HG03103 (cell line): ENCODE results near the gene TTC7B.

ENCODE experiments used
- ATAC-seq: cut with Tn5 transposase; IDR thresholded peaks from one replicate; pipeline ENCODE4 v1.9.1; 2021; ENCODE audit warnings: low read depth; ENCODE audit not compliant: unreplicated experiment

TTC7B gene

DNA sequence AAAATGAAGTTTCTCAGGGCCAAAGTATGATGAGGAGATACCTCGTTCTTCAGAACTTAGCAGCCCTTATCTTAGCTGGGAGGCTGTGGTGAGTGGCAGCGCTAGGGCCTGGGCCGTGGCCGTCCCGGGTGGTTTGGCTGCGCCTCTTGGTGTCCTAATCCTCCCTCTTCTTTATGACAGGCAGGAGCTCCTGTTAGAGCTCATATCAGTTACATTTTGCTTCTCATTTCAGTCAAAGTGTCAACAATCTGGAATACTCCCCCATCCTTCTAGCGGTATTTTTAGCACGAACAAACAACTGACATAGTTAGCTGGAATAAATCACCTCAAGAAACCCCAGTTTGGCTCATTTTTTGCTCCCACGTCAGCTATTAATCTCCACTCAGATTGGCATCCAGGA, 188.8 kb downstream of the TTC7B start:
- ATAC-seq, result no peak

DNA sequence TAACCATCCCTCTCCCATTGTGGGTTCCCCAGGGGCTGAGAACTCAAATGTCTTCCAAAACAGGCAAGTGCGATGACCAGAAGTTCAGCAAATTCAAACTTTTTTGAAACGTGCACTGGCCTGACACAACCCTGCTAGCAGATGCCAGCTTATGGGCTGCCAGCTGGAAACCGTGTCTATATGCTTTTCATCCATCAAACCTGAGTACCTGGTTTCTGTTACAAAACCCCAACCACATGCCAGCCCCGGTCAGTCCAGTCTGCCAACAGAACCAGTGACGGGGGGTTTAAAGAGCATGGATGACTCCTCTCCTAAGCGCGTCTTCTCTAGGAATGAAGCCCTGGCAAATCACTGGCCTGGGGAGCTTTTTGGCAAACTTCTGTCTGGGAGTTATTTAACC, 189.7 kb downstream of the TTC7B start:
- ATAC-seq, result no peak

DNA sequence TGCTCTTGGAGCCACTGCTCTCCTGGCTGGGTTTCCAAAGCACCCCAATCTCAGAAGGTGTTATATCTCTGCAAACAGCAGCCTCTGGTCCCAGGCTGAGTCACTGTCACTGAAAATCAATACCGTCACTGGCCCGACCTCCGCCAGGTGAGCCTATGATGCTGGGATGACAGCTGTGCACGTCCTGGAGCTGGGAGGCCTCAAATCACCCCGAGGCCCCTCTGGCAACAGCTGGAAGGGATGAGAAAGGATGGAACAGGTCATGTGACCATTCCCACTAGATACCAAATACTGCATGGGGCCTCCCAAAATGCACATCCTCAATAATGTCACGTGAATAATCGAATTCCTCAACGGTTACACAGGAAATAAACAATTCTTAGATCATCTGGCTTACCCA, 190.8 kb downstream of the TTC7B start:
- ATAC-seq, result no peak

DNA sequence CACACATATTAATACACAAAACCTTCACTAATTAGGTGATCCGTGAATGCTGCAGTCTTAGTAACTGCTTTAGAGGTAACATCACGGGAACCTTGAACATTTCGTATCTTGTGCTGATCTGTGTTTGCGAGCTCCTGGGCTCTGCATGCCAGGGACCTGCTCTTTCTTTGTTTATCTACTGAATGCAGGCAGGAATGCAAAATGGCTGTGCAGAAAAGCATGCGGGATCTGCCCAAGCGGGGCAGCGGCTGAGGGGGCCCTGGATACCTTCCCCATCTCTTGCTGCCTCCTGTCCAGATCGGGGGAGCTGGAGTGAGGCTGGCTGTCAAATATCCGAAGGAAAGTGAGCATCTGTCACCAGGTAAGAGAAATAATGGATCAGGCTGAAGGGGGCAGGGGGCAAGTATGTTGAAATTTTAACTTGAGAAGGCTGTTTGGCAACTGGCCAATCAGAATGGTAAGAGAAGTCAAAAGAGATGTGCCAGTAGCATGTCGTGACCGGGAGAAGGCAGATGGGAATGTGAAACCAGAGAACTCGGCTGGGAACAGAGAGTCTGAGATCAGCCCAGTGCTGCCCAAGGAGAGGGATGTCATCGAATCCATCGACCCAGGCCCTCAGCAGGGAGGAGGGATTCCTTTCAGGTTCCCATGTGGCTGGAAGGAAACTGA, 191.4 kb downstream of the TTC7B start:
- ATAC-seq, result no peak

DNA sequence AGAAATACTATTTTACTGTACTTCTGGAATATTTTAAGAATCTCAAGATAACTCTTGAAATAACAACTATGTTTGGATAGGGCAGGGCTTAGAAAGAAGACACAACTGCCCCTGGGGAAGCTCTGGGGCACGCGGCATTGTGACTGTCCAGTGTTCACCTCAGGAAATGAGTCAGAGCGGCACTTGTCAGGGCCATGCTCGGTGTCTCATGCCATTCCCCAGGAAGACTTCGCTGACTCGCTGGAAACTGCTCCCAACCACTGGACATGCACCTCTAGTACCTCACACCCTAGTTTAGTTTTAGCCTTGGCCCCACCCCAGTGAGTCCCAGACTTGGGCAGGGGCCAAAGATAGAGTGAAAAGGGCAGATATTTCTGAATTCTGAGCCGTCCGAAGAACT, 192.0 kb downstream of the TTC7B start:
- no peak for ATAC-seq

DNA sequence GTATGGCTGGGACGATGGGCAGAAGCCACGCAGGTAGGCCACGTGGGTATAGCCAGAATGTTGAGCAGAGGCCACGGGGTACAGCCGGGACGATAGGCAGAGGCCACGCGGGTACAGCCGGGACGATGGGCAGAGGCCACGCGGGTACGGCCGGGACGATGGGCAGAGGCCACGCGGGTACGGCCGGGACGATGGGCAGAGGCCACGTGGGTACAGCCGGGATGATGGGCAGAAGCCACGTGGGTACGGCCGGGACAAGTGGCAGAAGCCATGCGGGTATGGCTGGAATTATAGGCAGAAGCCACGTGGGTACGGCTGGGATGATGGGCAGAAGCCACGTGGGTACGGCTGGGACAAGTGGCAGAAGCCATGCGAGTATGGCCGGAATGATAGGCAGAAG, 195.0 kb downstream of the TTC7B start:
- no peak for ATAC-seq

DNA sequence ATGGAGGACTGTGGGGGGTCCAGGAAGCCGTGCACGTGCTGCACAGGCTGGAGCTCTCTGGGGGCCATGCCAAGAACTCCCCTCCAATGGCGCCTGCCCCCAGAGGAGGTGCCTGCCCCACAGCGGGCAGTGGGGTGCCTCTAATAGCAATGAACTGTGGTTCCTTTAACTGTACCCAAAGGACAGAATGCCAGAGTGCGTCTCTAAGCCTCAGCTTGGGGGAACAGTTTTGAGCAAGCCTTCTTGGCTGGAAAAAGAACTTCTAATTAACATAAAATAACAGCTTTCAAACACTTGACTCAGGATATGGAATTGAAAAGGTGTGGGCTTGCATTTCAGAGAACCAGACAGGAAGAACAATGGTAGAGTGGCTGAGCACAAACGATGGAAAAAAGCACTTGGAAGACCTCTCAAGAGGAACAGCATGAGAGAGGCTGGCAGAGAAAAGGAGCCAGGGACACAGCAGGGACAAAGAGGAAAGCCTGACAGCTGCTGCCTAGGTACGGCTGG, 195.6 kb downstream of the TTC7B start:
- no peak for ATAC-seq

DNA sequence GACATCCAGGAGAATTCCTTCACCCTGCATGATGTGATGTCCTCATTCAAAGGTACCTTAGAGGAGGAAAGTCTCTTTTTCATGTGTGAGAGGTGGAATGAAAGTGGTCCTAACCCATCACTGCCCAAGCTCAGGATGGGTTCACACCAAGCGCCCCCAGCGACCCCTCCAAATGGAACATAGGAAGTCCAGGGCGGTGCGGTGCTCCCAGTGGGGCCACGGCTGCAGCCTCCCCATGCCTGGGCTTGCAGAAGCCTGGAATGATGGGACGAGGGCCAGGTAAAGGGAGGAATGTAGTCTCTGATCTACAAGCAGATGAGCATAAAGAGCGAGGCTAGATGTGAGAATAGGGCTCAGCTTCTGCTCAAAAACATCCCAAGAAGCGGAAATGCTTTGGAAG, 196.3 kb downstream of the TTC7B start:
- no peak for ATAC-seq

DNA sequence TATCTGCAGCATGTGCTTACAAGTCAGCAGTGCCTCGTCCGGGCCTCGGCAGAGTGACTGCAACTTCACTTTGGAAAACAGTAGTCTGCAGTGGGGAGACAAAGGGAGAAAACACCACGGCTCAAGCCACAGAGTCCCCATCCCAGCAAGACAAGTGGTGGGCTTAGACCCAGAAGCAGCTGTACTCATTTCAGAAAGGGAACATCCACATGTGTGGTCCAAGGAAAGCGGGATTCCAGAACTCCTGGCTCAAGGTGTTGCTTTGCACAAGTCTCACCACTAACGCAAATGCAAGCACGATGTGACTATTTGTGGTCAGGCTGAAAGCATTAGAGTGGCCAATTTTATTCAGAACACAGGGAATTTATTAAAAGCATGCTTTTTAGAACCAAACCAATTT, 198.3 kb downstream of the TTC7B start:
- ATAC-seq, result no peak

DNA sequence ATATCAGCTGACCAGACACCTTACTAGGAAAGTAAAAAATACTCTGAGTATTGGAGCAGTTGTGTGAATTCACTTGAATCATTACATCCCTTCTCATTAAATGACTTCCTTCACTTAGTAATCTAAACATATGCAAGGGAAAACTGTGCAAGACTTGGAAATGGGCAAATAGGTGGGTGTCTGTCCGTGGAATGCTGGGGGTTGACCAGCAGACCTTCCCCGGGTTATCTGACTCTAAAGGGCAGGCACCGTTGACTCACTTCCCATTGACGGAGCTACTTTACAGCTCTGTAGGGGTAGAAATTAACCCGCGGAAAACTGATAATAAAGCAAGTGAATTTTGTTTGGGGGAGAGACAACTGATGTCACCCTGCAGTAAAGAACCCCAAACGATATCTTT, 199.3 kb downstream of the TTC7B start:
- no peak for ATAC-seq

DNA sequence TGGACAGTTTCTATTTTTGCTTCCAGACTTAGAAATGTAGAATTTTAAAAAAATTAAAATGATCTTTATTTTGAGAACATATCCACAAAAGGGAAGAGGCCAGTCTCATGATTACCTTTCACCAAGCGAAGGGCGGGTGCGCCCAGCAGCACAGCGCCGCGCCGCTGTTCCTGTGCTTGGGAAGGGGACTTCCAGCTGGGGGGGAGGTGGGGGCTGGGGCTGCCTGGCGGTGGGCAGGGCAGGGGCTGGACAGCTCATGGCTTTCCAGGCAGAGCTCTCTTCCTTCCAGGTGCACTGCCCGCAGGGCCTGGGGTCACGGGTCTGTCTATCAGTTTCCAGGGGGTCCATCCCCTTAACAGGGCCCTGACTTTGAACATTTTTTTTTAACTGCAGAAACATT, 199.9 kb downstream of the TTC7B start:
- ATAC-seq, result no peak

DNA sequence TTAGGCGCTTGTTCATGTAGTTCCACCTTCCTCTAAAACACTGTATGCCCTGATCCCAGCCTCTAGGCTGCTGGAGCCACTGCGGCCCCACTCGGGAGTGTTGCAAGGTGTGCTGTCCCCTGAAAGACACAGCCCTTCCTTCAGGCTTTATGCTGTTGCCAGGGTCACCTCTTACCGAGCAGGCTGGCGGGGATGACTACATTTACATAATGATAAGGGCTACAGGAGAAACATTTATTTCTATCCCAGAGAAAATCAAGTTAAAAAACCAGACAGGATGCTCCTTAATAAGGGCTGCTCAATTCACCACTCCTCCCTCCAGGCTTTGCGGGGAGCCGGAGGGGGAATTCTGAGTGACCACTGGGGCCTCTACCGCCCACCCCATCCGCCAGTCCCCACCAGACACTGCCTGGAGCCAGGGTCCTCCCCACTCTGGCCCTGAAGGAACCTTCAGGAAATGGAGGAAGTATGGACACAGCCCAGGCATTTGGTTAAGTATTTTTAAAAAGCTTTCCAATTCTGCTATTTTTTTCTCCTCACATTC, 200.6 kb downstream of the TTC7B start:
- no peak for ATAC-seq

DNA sequence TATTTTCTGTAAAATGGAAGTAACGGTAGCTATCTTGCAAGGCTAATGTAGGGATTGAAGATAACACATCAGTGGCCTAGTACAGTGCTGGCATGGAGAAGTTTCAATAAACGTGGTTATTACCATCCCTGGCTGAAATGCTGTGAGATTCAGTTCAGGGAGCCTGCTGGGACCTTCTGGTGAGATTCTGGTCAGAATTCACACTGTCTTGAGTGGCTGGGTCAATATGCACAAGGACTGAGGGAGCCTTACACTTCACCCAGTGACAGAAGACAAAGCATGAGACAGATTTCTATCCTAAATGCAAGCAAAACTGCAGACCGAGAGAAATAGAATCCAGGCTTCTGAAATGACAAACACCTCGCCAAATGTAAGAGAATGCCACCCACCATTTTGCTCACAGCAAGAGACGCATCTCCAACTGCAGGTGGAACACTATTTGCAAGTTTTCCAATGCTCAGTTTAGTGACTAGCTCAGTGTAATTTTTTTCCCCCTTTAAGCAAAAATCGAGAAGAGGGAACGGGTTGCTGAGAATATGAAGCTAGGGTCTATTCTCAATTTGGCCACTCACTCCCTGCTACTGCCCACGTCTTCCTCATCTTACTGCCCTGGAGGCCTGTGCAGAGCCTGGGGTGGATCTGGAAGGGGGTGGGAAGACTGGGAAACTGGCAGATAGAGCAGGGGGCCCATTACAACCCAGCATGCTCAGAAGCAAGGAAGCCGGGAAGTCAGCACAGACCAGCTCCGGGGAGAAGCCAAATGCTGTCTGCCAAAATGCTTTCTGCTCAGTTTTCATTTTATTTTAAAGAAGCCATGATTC, 201.3 kb downstream of the TTC7B start:
- ATAC-seq, result no peak

DNA sequence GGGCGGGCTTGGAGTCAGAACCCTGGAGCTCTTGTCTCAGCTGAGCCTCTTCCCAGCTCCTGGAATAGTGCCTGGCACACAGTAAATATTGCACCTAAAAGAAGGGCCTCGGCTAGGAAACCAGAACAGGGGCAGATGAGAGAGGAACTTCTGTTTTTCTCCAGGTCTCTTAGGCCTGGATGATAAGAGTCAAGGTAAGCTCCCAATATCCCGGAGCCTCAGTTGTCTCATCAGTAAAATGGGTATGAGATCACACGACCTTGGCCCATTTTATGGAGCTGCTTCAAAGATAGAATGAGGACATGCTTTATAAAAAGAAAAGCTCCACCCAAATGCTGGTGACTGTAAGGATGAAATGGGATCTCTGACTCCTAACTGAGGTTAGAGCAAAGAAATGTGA, 202.2 kb downstream of the TTC7B start:
- ATAC-seq, result no peak

DNA sequence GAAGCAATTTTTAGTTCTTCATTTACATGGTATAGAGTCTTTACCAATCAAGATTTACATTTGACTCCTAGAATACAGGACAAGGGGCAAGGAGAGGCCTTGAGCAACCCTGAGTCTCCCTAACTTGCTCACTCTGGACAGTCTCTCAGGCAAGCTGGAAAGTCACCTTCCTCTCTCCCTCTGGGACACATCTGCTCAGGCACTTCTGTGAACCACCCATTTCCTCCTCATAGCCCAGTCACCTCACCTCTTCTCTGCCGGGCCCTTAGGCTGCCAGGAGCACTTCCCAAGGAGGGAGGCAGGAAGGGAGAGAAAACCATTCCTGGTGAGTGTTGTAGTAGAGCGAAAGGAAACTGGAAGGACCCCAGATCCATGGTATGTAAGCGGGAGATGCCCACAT, 202.8 kb downstream of the TTC7B start:
- ATAC-seq, result no peak

DNA sequence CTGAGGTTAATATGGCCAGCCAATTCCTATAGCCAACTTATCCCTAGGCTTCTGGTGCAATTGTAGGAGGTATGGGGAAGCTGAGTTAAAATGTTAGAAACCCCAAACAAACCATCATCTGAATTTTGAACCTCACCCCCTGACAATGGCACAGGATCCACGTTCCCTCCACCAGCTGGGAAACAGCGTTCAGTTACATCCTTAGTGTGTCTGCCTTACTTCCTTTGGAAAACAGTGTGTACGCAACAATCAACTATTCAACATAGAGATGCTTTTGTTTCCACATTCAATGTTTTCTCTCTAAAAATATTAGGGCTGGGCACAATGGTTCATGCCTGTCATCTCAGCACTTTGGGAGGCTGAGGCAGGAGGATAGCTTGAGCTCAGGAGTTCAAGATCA, 203.4 kb downstream of the TTC7B start:
- ATAC-seq, result no peak

DNA sequence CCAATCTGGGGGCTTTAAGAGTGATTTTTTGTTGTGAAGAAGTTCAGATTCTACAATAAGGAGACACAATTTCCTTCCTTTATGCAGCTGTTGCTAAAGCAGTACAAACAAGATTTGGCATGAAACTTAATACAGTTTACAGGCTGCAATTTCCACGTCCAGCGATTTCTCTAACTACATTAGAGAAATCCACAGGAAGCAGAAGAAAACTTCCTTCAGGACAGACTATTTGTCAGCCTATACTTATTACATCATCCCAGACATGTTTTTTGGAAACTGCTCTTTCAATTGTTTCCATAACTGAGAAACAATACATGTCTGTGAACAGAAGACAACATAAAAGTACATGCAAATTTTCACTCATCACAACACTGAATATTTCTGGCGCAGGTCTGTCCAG, 204.3 kb downstream of the TTC7B start:
- ATAC-seq, result no peak

DNA sequence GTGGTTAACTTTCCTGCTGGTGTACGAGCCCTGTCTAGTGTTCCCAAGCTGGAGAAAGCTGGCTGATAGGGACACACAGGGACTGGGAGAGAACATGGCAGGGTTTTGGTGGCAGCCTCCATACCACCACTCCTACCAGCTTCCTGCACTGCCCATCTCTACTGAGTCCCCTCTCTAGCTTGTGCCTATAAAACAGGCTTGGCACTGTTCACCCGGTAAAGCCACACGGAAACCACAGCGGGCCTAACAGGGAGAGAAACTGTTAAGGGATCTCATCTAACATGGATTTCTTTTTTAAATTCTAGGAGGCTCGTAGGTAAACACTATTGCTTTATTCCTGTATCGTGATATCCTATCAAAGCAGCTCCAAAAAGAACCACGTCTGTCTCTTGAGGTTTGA, 204.7 kb downstream of the TTC7B start:
- ATAC-seq, result no peak

DNA sequence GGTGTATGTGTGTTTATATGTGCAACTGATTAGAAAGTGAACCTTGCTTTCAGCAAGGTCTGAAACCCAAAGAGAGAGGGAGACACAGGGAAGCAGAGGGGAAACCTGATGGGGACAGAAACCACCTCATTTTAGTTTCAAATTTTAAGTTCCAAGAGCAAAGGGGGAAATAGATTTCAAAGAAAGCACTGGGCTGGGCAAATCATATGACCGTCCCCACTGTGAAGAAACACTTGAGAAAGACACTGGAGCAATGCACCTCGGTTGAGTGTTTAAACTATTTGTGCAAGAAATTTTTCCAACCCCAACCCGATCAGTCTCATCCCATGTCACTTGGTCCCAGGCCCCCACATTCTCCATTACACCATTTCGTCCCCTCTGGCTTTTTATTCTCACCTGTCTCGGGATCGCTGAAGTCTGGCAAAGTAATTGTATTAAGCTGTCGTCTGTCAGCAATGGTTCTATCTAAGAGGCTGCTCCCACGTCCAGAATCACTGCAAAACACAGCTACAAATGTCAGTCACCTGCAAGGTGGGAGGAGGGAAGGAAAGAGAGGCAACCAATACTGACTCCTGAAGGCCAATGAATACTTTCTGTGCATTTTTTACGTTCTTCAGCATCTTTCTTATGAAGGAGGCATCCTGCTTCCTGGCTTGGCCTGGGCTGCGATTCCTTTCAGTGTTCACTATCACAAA, 205.7 kb downstream of the TTC7B start:
- no peak for ATAC-seq

DNA sequence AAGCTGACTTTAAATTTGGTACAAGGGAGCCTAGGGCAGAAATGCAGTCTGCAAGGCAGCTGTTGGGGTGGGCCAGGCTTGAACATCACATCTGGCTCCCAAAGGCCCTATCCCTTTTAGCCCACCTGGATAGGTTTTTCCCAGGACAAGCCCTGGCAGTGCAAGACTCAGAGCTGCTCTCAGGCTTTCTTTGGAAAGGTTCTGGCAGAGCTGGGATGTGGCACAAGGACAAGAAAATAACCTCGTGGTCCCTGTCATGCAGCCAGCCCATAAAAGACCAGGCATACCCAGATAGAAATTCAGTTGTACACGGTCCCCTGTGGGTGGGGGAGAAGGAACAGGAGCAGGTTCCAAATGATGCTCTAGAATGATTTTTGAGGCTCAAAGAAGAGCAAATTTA, 206.9 kb downstream of the TTC7B start:
- no peak for ATAC-seq

DNA sequence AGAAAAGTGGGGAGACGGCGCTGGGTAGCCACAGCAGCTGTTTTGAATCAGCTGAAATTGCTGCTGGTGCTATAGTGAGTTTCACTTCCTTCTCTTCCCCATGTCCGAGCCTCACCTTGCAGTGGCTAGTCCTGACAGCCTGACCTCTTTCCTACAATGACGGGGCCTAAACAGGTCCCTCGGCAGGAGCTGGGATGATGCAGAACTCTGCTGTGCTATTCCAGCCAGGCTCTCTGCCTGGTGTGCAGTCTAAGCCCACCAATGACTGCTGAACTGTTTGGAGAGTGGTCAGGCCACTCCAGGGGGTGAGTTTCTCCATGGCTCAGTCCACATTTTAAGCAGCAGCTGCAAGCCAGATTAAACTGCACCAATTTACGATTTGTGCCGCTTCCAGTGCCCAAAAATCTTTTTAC, 207.3 kb downstream of the TTC7B start:
- no peak for ATAC-seq
